Fibroblast of lung (primary cell): ENCODE results near the gene RPN1. TPM values are rescaled to one million over a fixed set of nuclear protein-coding genes. Genes with fewer than 3 reads are reported as not detected.
A peak's percentile ranks its signal among the peaks of the same experiment; 100 is the strongest.
"Not testable (repeated sequence)": the region's sequence is repeated elsewhere in the genome, so short reads cannot be mapped to it uniquely, and the experiment has no call there.

Source experiments
- DNase-seq, 2 donors: peaks; one replicate each; pipeline versions ENCODE4 v3.0.0 to v3.0.0-alpha.2; 2010; ENCODE audit warnings: low read depth in 2 of 2
- H2AFZ ChIP-seq: 2 replicates; pipeline ENCODE4 v1.5.1; 2012; ENCODE audit warnings: low read length, control low read depth, inconsistent platforms
- H3K27ac ChIP-seq: 2 replicates; pipeline ENCODE4 v1.5.1; 2011; ENCODE audit warnings: low read length, control low read depth; ENCODE audit not compliant: insufficient read depth
- H3K27me3 ChIP-seq: 2 replicates; pipeline ENCODE4 v1.5.1; 2011; ENCODE audit warnings: mild to moderate bottlenecking, low read length; ENCODE audit not compliant: control insufficient read depth, insufficient read depth
- H3K36me3 ChIP-seq: 2 replicates; pipeline ENCODE4 v1.5.1; 2011; ENCODE audit warnings: low read length; ENCODE audit not compliant: control insufficient read depth, insufficient read depth
- H3K4me1 ChIP-seq: 2 replicates; pipeline ENCODE4 v1.5.1; 2011; ENCODE audit warnings: low read length; ENCODE audit not compliant: control insufficient read depth, insufficient read depth; ENCODE audit errors: extremely low read depth
- H3K4me2 ChIP-seq: 2 replicates; pipeline ENCODE4 v1.5.1; 2011; ENCODE audit warnings: low read length, control low read depth; ENCODE audit not compliant: insufficient read depth; ENCODE audit errors: extremely low read depth
- H3K4me3 ChIP-seq, 4 experiments: fragments of 200-600 bp in 1 of 4; sonication (generic) in 1 of 4; replicated peaks in 1 of 4; 2 replicates each; pipeline ENCODE4 v1.5.1; 2011 to 2016; ENCODE audit warnings: low read length in 4 of 4, low read depth in 3 of 4, mild to moderate bottlenecking in 3 of 4, control low read depth in 2 of 4, inconsistent platforms in 1 of 4, mixed read lengths in 1 of 4; ENCODE audit not compliant: insufficient read depth in 1 of 4; ENCODE audit errors: control extremely low read depth in 1 of 4
- H3K79me2 ChIP-seq: 2 replicates; pipeline ENCODE4 v1.5.1; 2012; ENCODE audit warnings: mild to moderate bottlenecking, low read length, inconsistent platforms; ENCODE audit not compliant: control insufficient read depth, insufficient read depth
- H3K9ac ChIP-seq: 2 replicates; pipeline ENCODE4 v1.5.1; 2011; ENCODE audit warnings: mild to moderate bottlenecking, low read length, control low read depth; ENCODE audit not compliant: insufficient read depth
- H3K9me3 ChIP-seq: 2 replicates; pipeline ENCODE4 v1.5.1; 2012; ENCODE audit warnings: low read depth, low read length; ENCODE audit not compliant: control insufficient read depth, insufficient read depth
- H4K20me1 ChIP-seq: 2 replicates; pipeline ENCODE4 v1.5.1; 2011; ENCODE audit warnings: low read length; ENCODE audit not compliant: control insufficient read depth, insufficient read depth; ENCODE audit errors: extremely low read depth
- EZH2 ChIP-seq: IDR thresholded peaks from 2 replicates; pipeline ENCODE4 v1.5.1; 2012; ENCODE audit warnings: low read length, control low read depth, mild to moderate bottlenecking; ENCODE audit errors: missing control alignments
- polyA plus RNA-seq, 2 donors: library from polyadenylated mRNA; depleted of rRNA in 1 of 2; stranded (reverse) in 1 of 2; unstranded in 1 of 2; fragments of >200 nt; gene quantifications; 2 replicates each; pipeline ENCODE4 v1.2.1, GENCODE V29; 2011 to 2012; ENCODE audit warnings: missing spikeins in 1 of 2
- total RNA-seq: library from RNA; depleted of rRNA; stranded (reverse); fragments of >200 nt; gene quantifications from 2 replicates; pipeline ENCODE4 v1.2.1, GENCODE V29; 2014
- TF ChIP-seq, protein P1 (sequence below), 2 donors: IDR thresholded peaks in 1 of 2; conservative IDR thresholded peaks in 1 of 2; 1 replicate in 1 of 2; 2 replicates in 1 of 2; pipeline ENCODE4 v1.5.1; 2011 to 2012; ENCODE audit warnings: low read length in 2 of 2, control low read depth in 1 of 2, inconsistent platforms in 1 of 2, low read depth in 1 of 2, mild to moderate bottlenecking in 1 of 2

The RPN1 gene
- total and polyA plus RNA-seq, 2 donors (not counting 1 experiment from before 2014, with no cell fraction given) = 359 to 417 TPM

GRCh38 chr3:128590948-128591347, 59.7 kb downstream of the RPN1 start:
- no peak overlapping the region for H3K27ac ChIP-seq
- no peak for DNase-seq
- no peaks in the 10 kb centered on the region for H3K27me3 ChIP-seq
- H3K79me2 ChIP-seq = no peaks in the 10 kb centered on the region
- H3K36me3 ChIP-seq = no peaks in the 10 kb centered on the region
- H3K4me1 ChIP-seq = no peaks in the 10 kb centered on the region
- no peaks in the 10 kb centered on the region for H4K20me1 ChIP-seq
- TF ChIP-seq, protein P1, sequence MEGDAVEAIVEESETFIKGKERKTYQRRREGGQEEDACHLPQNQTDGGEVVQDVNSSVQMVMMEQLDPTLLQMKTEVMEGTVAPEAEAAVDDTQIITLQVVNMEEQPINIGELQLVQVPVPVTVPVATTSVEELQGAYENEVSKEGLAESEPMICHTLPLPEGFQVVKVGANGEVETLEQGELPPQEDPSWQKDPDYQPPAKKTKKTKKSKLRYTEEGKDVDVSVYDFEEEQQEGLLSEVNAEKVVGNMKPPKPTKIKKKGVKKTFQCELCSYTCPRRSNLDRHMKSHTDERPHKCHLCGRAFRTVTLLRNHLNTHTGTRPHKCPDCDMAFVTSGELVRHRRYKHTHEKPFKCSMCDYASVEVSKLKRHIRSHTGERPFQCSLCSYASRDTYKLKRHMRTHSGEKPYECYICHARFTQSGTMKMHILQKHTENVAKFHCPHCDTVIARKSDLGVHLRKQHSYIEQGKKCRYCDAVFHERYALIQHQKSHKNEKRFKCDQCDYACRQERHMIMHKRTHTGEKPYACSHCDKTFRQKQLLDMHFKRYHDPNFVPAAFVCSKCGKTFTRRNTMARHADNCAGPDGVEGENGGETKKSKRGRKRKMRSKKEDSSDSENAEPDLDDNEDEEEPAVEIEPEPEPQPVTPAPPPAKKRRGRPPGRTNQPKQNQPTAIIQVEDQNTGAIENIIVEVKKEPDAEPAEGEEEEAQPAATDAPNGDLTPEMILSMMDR (conservative IDR thresholded peaks at IDR 0.05 in 1 of 2, IDR thresholded peaks at IDR 0.05 in 1 of 2; ENCODE audit: low read depth in 1 of 2, low read length in 2 of 2) = peak in 1 of 2 donors; percentile 11
- TF ChIP-seq EZH2 = no peak
- no peaks in the 10 kb centered on the region for H3K9me3 ChIP-seq
- H3K4me3 ChIP-seq = no peak overlapping the region
- no peak overlapping the region for H2AFZ ChIP-seq
- H3K9ac ChIP-seq = no peak overlapping the region
- no peak overlapping the region for H3K4me2 ChIP-seq

GRCh38 chr3:128589985-128590384, 60.6 kb downstream of the RPN1 start:
- not testable (repeated sequence) for H3K4me2 ChIP-seq, H3K4me1 ChIP-seq, H3K9me3 ChIP-seq, H3K9ac ChIP-seq, H3K79me2 ChIP-seq, H4K20me1 ChIP-seq, H3K4me3 ChIP-seq, H3K27me3 ChIP-seq, H3K36me3 ChIP-seq, H2AFZ ChIP-seq, DNase-seq, H3K27ac ChIP-seq

DNA sequence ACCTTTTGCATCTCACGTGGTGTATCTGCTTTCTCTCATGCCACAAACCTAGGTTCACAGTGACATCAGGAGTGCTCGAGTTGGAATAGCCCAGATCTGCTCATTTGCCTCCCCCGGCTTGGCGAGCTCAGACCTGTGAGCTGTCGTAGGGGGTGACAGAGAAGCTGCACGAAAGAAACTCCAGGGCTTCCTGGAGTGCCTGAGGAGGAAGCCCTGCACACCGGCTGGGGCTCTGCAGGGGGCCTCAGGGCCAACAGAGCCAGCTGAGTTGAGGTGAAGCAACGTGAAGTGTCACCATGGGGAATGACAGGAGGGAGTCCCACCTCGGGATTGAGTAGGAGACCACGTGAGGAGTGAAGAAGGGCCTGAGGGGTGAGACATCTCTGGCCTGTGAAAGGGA, 62.5 kb downstream of the RPN1 start:
- H3K27ac ChIP-seq = no peak overlapping the region

More for the DNA sequence above, 62.5 kb downstream of the RPN1 start:
- H4K20me1 ChIP-seq = no peaks in the 10 kb centered on the region
- no peaks in the 10 kb centered on the region for H3K4me1 ChIP-seq
- H3K4me2 ChIP-seq = no peak overlapping the region
- no peak for DNase-seq
- no peak overlapping the region for H2AFZ ChIP-seq
- H3K4me3 ChIP-seq = no peak overlapping the region
- no peaks in the 10 kb centered on the region for H3K27me3 ChIP-seq
- no peak for TF ChIP-seq EZH2
- TF ChIP-seq, protein P1 (conservative IDR thresholded peaks at IDR 0.05 in 1 of 2, IDR thresholded peaks at IDR 0.05 in 1 of 2; ENCODE audit: low read depth in 1 of 2, low read length in 2 of 2) = no peak
- no peaks in the 10 kb centered on the region for H3K36me3 ChIP-seq
- H3K79me2 ChIP-seq = no peaks in the 10 kb centered on the region
- H3K9ac ChIP-seq = no peak overlapping the region
- H3K9me3 ChIP-seq = no peaks in the 10 kb centered on the region
